Endothelial cell of umbilical vein (primary cell): ENCODE results near the gene PKD1. TPM values are rescaled to one million over a fixed set of nuclear protein-coding genes. Genes with fewer than 3 reads are reported as not detected.

Experiments used
- BruUV-seq: library from RNA; stranded (reverse); fragments of 400-500 nt; replicated peaks from 2 replicates; lab custom pipeline; 2021; lab: Mats Ljungman, UMichigan
- CTCF ChIA-PET: fragments of 300-600, 350-600 bp; sonication (Branson Sonifier 250); formaldehyde crosslinking; loops from one replicate; lab custom pipeline; 2021; ENCODE audit warnings: antibody characterized with exemption, inconsistent platforms; lab: Charles Lee
- POLR2A ChIA-PET: fragments of 300-600, 350-600 bp; sonication (Branson Sonifier 250); formaldehyde crosslinking; loops from one replicate; lab custom pipeline; 2021; ENCODE audit warnings: antibody characterized with exemption, inconsistent platforms; lab: Charles Lee
- DNase-seq: peaks from one replicate; pipeline ENCODE4 v3.0.0-alpha.2; 2011; ENCODE audit warnings: low read depth, low spot score
- FAIRE-seq: peaks from 2 replicates; lab custom pipeline; 2011; peaks lifted over from hg19 to GRCh38; lab: Jason Lieb, UNC
- H2AFZ ChIP-seq: 2 replicates; pipeline ENCODE4 v1.6.0; 2012; ENCODE audit warnings: low read depth, low read length, control low read depth, inconsistent platforms
- H3K27ac ChIP-seq: 2 replicates; pipeline ENCODE4 v1.5.1; 2011; ENCODE audit warnings: low read depth, mild to moderate bottlenecking, control low read depth, low read length, moderate library complexity; ENCODE audit not compliant: insufficient read depth
- H3K27me3 ChIP-seq, 2 experiments: 2 replicates each; pipeline versions ENCODE4 v1.6.0 to v1.6.1; 2011; ENCODE audit warnings: low read length in 2 of 2, mixed read lengths in 1 of 2; ENCODE audit not compliant: control insufficient read depth in 2 of 2, insufficient read depth in 2 of 2
- H3K36me3 ChIP-seq, 2 experiments: 2 replicates in 1 of 2; 3 replicates in 1 of 2; pipeline ENCODE4 v1.5.1; 2011; ENCODE audit warnings: low read length in 2 of 2, mild to moderate bottlenecking in 1 of 2, moderate library complexity in 1 of 2; ENCODE audit not compliant: control insufficient read depth in 2 of 2, insufficient read depth in 2 of 2; ENCODE audit errors: extremely low read depth in 1 of 2
- H3K4me1 ChIP-seq: 3 replicates; pipeline ENCODE4 v1.5.1; 2011; ENCODE audit warnings: mild to moderate bottlenecking, low read length; ENCODE audit not compliant: control insufficient read depth, insufficient read depth; ENCODE audit errors: extremely low read depth
- H3K4me2 ChIP-seq: 2 replicates; pipeline ENCODE4 v1.6.1; 2011; ENCODE audit warnings: low read length, control low read depth, mixed read lengths; ENCODE audit not compliant: insufficient read depth
- H3K4me3 ChIP-seq, 3 experiments: fragments of 200-600 bp in 1 of 3; sonication (generic), shearing (Covaris generic) in 1 of 3; replicated peaks in 1 of 3; 2 replicates each; pipeline ENCODE4 v1.5.1; 2011 to 2016; ENCODE audit warnings: control low read depth in 3 of 3, low read length in 3 of 3, mild to moderate bottlenecking in 2 of 3, inconsistent platforms in 1 of 3, low read depth in 1 of 3, moderate library complexity in 1 of 3; ENCODE audit not compliant: insufficient read depth in 1 of 3
- H3K79me2 ChIP-seq: 2 replicates; pipeline ENCODE4 v1.6.0; 2012; ENCODE audit warnings: low read length, inconsistent platforms; ENCODE audit not compliant: control insufficient read depth, insufficient read depth
- H3K9ac ChIP-seq: replicated peaks from 2 replicates; pipeline ENCODE3; 2011; ENCODE audit warnings: low read length, control low read depth; ENCODE audit not compliant: insufficient read depth; ENCODE audit errors: extremely low read depth
- H3K9me1 ChIP-seq: replicated peaks from 3 replicates; pipeline ENCODE4 v1.6.0; 2011; ENCODE audit warnings: mild to moderate bottlenecking, low read length; ENCODE audit not compliant: control insufficient read depth, insufficient read depth; ENCODE audit errors: extremely low read depth
- H3K9me3 ChIP-seq: replicated peaks from 2 replicates; pipeline ENCODE4 v1.5.1; 2012; ENCODE audit warnings: low read length, inconsistent platforms; ENCODE audit not compliant: control insufficient read depth, insufficient read depth
- H4K20me1 ChIP-seq: replicated peaks from 2 replicates; pipeline ENCODE3; 2011; ENCODE audit warnings: mild to moderate bottlenecking, low read length; ENCODE audit not compliant: control insufficient read depth, insufficient read depth; ENCODE audit errors: extremely low read depth
- EZH2 ChIP-seq: IDR thresholded peaks from 2 replicates; pipeline ENCODE4 v1.6.1; 2012; ENCODE audit warnings: borderline replicate concordance, low read depth, mild to moderate bottlenecking, moderate library complexity, low read length, inconsistent platforms; ENCODE audit not compliant: severe bottlenecking
- FOS ChIP-seq: IDR thresholded peaks from 2 replicates; pipeline ENCODE4 v1.6.1; 2011; ENCODE audit warnings: mild to moderate bottlenecking, low read length, moderate library complexity, borderline replicate concordance; ENCODE audit not compliant: insufficient read depth
- POLR2A ChIP-seq: IDR thresholded peaks from 2 replicates; pipeline ENCODE4 v1.6.1; 2012; ENCODE audit warnings: low read depth, mild to moderate bottlenecking, control low read depth, low read length
- POLR2AphosphoS5 ChIP-seq: IDR thresholded peaks from 2 replicates; pipeline ENCODE4 v1.6.1; 2012; ENCODE audit warnings: low read depth, mild to moderate bottlenecking, control low read depth, low read length, moderate library complexity; ENCODE audit not compliant: insufficient read depth
- dilution Hi-C: fragments of 300-500 bp; cut with MboI; formaldehyde crosslinking; loops from one replicate; pipeline ENCODE4 v1.15.0; 2019; ENCODE audit warnings: low sequenced_read_pairs; ENCODE audit not compliant: extremely low pct_ligation_motif_present
- intact Hi-C: fragments of 100-400 bp; cut with micrococcal nuclease; formaldehyde crosslinking; loops from one replicate; pipeline ENCODE4 v1.10.0; 2022
- polyA plus RNA-seq, 4 experiments: library from polyadenylated mRNA; depleted of rRNA in 3 of 4; stranded (reverse) in 3 of 4; unstranded in 1 of 4; fragments of >200 nt; gene quantifications; 2 replicates each; pipeline versions ENCODE4 v1.2.1 to v1.2.3, GENCODE V29; 2011 to 2012; ENCODE audit warnings: missing spikeins in 1 of 4
- total RNA-seq: library from RNA; stranded (reverse); gene quantifications from 2 replicates; pipeline ENCODE4 v1.2.3, GENCODE V29; 2021
- TF ChIP-seq, protein P1 (sequence below): IDR thresholded peaks from 2 replicates; pipeline ENCODE4 v1.6.1; 2011; ENCODE audit not compliant: insufficient read depth, insufficient read length

PKD1 gene
- total and polyA plus RNA-seq, 2 donors (not counting 3 experiments of a cell fraction or from before 2014, with no cell fraction given) = 52.5 to 102 TPM

- Histone ChIP-seq H4K20me1 (no peaks in the 10 kb centered on the region), H3K9me3 (no peaks in the 10 kb centered on the region), H2AFZ (no peak overlapping the region), H3K27ac (peak overlapping the region; percentile 99), H3K9me1 (no peaks in the 10 kb centered on the region), H3K79me2 (peaks cover 48% of the 10 kb centered on the region), H3K4me1 (peaks cover 24% of the 10 kb centered on the region), H3K4me2 (peak overlapping the region; percentile 65), H3K4me3 (peak overlapping the region; percentile 40 to 71 (median 57)), H3K9ac (peak overlapping the region; percentile 91), H3K27me3 (no peaks in the 10 kb centered on the region), H3K36me3 (peaks cover 19 to 58% of the 10 kb centered on the region in 2 experiments)
- BruUV-seq = TSS peak; percentile 44
- TF ChIP-seq, protein P1, sequence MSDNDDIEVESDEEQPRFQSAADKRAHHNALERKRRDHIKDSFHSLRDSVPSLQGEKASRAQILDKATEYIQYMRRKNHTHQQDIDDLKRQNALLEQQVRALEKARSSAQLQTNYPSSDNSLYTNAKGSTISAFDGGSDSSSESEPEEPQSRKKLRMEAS = no peak
- TF ChIP-seq FOS = no peak
- no peak for TF ChIP-seq EZH2
- TF ChIP-seq POLR2A = no peak
- TF ChIP-seq POLR2AphosphoS5 = no peak
- DNase-seq = peak; percentile 51
- dilution Hi-C loops = loop anchor here (25.0 kb wide), 1 partner anchor 134 kb away; the partner anchor contains the start of genes NHERF2, NTHL1 and TSC2
- FAIRE-seq = peak; percentile 72
- ChIA-PET POLR2A (interaction anchor here (2.2 kb wide), 1 partner anchor 16 kb away, joined by 32 read pairs; the partner anchor contains the start of gene TRAF7), CTCF (interaction anchor here (1.6 to 2.2 kb wide), 3 partner anchors 16 to 81 kb away, joined by 5 to 14 read pairs (median 7); partner anchors contain the start of genes ECI1 and TRAF7)
- intact Hi-C loops = loop anchor here (1.0 to 2.0 kb wide), 3 partner anchors 16 to 80 kb away; partner anchors contain the start of genes E4F1, ECI1 and TRAF7
Observed at GRCh38 chr16:2170587-2171435, 35.1 kb upstream of the PKD1 start.
